HG03520 (cell line): ENCODE data around the gene SMIM1.

Experiments used
- ATAC-seq: cut with Tn5 transposase; IDR thresholded peaks from one replicate; pipeline ENCODE4 v1.9.1; 2021; ENCODE audit warnings: mild to moderate bottlenecking, moderate library complexity; ENCODE audit not compliant: unreplicated experiment

Gene SMIM1

DNA sequence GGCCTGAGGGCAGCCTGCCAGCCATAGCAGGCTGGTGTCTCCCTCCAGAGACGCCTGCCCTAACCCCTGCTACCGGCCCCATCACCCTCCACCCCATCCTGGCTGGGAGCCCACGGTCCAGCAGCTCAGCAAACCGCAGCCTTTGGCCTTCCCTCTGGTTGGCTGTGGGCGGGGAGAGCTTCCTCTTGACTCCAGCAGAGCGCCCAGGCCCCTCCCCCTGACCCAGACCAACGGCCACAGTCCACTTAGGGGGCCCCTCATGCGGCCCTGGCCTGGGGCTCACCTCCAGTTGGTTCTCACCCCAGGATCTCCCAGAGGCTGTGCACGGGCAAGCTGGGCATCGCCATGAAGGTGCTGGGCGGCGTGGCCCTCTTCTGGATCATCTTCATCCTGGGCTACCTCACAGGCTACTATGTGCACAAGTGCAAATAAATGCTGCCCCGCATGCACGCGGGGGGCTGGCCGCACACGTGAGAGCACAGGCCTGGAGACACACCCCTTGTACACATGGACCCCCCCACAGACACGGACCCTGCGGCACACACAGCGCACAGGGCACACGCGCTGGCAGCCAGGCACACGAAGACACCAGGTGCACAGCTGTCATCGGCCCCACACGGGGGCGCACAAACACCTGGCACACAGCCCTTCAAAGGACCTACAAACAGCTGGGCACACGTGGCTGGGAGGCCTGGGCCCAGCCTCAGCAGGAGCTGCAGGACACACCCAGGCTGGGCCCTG is 3.1 kb downstream of the SMIM1 start:
- no peak for ATAC-seq

DNA sequence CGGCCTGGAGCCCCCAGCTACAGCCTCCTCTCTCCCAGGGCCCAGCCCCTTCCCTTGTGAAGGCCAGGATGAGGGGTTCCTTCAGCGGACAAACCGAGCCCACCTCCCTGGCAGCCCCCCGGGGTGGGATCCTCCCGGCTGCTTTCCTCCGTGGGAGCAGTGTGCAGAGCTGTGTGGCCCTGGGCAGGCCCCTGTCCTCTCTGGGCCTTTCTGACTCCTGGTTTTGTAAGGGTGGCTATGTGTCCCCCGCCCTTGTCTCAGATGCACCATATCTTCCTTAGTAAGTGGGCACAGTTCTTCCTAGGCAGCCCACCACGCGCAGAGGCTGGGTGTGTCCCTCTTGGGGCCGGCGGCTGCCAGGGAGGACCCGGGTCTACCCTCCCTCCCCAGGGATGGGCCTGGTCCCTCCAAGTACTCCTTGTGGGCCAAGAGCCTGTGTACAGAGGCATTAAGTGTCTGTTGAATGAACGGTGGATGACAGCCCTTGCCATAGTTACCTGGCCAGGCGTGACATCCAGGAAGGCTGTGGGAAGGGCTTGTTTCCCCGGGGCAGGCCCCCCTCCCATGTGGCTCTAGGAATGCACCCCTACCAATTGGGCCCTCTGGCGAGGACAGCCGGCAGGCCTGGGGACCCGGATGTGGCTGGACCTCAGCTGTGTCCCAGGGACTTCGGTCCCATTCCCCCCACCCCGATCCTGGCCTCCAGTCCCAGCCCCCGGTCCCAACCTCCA is 3.8 kb downstream of the SMIM1 start:
- ATAC-seq, result no peak

- ATAC-seq, result no peak
Observed at GRCh38 chr1:3777078-3777547, 4.6 kb downstream of the SMIM1 start.

DNA sequence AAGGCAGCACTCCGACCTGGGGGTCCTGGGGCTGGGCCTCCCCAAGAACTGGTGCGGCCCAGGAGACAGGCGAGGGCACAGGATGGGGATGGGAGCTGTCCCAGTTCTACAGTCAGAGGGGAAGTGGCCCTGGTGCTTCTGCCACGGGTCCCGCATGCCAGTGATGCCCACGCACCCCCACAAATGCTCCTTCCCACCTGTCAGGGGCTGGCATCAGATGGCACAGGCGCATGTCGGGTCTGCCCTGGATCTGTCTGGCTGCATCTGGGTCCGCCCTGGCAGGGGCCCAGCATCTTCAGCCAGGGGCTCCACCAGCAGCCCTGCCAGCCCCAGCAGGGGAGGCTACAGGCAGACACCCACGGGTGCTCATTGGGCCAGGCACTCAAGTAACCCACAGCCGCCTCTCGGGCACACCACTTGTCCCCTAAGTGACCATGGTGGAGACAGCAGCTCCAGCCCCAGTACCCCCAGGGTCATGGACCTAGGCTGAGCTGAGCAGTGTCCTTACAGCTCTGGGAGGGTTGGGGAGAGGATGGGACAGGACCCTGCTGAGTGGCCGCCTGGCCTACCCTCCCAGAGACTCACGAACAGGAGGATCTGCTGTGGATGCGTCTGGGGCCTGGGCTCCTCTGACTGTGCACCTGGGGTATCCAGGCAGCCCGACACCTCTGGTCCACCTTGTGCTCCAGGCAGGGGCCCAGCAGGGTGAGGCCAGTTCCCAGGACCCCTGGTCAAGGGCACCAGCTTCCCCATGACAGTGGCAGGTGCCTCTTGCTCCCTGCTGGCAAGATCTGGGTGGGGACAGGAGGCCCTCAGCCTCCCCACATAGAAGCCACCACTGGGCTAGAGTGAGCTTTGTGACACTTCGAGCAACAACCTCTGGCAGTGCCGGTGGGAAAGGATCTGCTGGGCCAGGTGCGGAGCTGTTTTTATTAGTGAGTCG is 5.4 kb downstream of the SMIM1 start:
- ATAC-seq, result no peak

- no peak for ATAC-seq
Observed at GRCh38 chr1:3778590-3779264, 6.2 kb downstream of the SMIM1 start.

DNA sequence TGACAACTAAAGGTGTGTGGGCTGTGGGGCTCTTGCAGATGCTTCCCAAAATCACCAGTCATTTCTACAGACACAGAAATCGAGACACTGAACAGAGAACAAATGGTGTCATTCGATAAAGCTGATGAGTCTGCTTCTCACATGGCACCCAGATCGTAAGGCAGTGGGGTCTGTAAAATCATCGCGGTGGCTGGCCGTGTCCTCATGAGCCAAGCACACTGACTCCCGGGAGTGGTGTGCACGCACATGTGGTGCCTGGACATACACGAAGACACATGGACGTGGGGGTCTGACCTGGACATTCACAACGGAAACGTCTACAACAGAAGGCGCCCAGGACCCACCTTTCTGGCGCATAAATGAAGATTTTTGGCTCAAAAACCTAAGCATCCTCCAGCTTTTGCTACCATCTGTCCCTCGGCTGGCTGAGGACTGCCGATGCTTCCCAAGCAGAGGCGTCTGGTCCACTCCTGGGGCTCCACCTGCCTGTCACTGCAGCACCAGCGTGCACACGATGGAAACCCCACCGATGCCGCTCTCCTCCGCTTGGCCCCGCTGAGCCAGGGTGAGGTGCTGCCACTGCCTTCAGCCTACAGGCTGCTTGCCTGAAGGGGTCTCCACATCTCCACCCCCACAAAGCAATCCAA is 6.8 kb downstream of the SMIM1 start:
- ATAC-seq, result no peak

DNA sequence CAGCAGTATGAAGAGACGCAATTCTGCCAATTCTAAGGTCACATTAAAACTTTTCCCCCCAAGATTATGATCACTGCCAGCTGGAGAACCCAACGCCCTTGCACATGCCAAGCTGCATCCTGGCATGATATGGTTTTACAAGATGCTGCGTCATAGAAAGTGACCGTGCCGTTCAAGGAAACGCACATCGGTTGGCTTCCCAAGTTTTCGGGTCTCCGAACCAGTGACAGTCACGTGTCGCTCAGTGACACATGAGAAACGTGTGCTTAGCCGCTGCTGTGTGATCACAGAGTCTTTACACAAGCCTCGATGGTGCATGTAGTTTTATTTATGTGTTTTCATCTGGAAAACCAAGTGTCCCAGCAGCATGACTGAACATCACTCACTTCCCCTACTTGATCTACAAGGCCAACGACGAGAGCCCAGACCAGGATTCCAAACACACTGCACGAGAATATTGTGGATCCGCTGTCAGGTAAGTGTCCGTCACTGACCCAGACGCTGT is 7.4 kb downstream of the SMIM1 start:
- ATAC-seq, result no peak

DNA sequence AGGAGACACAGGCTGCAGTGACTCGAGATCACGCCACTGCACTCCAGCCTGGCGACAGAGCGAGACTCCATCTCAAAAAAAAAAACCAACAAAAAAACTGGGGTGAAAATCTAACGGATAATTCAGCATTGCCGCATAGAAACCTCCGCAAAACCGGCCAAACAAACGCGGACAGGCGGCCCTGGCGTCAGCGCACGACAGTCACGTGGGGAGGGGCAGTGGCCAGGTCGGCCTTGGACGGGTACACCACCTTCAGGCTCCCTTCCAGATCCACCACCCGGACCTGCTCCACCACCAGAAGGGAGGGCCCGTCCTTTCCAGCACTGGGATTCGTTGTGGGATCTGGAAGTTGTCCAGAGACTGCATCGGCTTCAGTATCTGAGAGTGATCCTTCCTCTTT is 8.4 kb downstream of the SMIM1 start:
- ATAC-seq, result no peak

DNA sequence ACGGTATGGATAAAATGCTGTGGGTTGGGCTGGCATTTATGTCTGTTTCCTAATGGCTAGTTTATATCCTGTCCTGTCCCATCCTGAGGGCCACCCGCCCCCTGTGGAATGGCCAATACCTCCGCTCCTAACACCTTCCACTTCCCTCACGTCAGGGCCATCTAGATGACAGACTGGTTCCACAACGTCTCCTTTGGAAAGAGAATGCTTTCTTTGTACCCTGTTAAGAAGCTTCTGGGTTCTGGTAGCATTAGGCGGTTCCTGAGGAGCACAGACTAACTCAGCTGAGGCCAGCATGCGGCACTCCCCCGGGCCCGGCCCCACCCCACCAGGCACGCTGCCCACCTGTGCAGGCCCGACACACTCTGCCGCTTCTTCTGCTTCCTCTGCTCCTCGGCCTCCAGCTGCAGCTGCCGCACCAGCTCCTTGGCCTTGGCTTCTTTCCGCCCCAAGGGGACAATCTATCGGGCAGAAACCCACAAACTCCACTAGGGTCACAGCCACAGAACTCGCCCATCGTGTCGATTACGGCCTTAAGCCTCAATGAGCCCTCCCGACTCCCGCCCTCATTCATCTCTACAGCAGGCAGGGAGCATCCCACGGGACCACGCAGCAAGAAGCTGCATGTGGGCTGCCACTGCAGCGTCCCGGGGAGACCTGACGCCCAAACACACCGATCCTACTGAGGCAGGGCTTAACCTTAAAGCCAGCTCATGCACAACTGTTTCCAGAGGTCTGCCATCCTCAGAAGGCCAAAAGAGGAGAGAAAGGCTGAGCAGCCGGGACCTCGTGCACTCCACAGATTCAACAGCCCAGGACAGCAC is 11.3 kb downstream of the SMIM1 start:
- ATAC-seq, result no peak

GRCh38 chr1:3785045-3785444 is 12.5 kb downstream of the SMIM1 start:
- no peak for ATAC-seq

GRCh38 chr1:3785456-3786157 is 13.1 kb downstream of the SMIM1 start:
- ATAC-seq, result no peak

DNA sequence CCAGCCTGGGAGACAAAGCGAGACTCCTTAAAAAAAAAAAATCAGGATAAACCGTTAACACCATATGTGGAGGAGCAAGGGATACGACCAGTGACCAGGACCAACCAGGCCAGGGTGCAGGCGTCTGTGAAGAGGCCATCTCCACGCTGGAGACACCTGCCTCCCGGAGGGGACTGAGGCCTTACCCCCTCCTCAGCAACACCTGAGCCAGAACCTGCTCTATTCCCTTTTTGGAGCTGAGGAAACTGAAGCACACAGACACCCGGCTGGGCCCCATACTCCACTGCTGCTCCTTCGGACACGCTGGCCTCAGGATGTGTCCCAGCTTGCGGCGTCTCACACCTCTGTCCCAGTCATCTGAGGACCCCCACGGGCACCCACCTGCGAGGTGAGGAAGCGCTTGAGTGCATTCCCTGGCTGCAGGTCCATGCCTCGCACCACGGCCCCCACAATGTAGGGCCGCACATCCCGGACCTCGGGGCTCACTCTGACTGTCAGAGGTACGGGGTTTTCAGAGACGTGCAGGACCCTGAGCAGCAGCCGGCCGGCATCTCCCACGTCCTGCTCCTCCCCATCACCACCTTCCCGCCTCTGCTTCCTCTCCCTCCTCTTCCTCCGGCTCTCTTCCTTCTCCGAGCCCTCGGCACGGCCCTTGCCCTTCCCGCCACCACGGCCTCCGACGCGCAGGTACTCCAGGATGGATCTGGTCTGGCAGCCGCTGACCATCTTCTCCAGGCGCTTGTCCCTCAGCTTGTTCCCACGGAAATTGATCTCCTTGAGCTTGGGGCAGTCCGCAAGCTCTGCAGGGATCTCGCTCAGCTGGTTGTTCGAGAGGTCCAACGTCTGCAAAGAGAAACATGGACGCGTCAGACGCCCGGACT is 14.2 kb downstream of the SMIM1 start:
- ATAC-seq, result no peak

GRCh38 chr1:3787349-3787715 is 14.8 kb downstream of the SMIM1 start:
- no peak for ATAC-seq

GRCh38 chr1:3787745-3788605 is 15.4 kb downstream of the SMIM1 start:
- no peak for ATAC-seq

- ATAC-seq, result no peak
Observed at GRCh38 chr1:3788756-3789420, 16.3 kb downstream of the SMIM1 start.
